COR-L47 (cell line): Measurements from ENCODE around the gene SLC25A24.
"Not testable (repeated sequence)": the region's sequence is repeated elsewhere in the genome, so short reads cannot be mapped to it uniquely, and the experiment has no call there.

Experiments used
- DNase-seq: peaks from one replicate; lab custom pipeline; 2025; lab: John Stamatoyannopoulos, UW

Gene SLC25A24

DNA sequence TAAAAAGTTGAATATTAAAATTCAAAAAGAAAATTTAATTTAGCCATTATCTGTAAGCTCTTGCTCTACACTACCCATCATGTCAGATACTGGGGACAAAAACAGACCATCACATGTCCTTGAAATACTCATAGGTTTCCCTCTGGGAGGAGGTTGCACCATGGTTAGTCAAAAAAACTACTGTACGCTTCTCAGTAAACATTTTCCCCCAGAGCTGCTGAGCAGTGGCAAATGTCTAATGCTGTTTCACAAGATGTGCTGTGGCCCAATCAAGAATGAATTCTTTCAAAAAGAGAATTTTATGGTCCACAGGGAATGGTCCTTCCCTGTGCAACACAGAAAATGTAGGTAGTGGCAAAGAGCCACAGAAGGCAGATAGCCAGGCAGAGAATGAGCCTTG lies 6.1 kb downstream of the SLC25A24 start:
- DNase-seq = no peak

DNA sequence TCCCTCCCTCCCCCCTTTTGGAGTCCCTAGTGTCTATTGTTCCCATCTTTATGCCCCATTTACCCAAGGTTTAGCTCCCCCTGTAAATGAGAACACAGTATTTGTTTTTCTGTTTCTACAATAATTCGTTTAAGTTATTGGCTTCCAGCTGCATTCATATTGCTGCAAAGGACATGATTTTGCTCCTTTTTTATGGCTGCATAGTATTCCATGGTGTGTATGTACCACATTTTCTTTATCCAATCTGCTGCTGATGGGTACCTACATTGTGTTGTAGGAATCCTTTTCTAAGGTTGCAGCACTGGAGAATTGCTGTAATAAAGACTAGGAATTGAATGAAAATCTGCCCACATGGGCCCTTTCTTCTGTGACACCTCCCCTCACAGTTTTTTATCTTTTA lies 6.8 kb downstream of the SLC25A24 start:
- no peak for DNase-seq

DNA sequence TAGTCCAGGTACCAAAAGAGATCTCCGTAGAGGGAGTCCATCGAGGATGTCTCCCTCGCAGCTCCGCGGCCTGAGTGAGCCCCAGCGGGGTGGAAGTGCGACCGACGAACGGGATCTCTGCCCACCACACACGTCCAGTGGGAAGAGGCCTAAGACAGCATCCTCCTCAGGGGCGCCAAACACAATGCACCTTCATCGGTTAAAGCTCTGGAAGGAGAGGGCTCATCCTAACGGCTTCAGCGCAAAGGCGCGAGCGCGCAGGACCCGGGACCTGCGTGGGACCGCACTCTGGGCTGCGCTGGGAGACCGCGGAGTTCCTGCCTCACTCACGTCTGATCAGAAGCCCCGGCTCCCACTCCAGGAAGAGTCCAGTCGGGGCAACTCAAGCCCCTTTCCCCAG lies 7.6 kb downstream of the SLC25A24 start:
- no peak for DNase-seq

DNA sequence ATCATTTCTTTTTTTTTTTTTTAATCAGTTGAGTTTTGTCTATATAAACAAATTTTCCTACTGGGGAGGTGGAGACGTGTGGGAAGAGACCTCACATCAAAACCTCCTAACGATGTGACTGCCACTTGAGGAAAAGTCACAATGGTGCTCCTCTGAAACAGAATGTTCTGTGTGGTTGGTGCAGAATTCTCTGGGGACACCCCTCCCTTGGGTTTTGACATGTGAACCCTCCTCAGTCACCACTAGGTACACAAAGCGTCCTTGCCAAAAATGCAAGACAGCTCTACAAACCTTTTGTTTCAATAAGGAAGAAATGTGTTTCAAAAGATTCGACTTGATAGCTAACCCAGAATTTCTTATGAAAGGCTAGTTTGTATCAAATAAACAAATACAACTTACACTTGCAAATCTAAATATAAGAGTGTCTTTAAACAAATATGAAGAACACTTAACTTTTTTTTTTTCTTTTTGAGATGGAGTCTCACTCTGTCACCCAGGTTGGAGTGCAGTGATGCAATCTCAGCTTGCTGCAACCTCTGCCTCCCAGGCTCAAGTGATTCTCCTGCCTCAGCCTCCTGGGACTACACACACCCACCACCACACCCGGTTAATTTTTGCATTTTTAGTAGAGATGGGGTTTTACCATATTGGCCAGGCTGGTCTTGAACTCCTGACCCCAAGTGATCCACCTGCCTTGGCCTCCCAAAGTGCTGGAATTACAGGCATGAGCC lies 9.3 kb downstream of the SLC25A24 start:
- DNase-seq = no peak

DNA sequence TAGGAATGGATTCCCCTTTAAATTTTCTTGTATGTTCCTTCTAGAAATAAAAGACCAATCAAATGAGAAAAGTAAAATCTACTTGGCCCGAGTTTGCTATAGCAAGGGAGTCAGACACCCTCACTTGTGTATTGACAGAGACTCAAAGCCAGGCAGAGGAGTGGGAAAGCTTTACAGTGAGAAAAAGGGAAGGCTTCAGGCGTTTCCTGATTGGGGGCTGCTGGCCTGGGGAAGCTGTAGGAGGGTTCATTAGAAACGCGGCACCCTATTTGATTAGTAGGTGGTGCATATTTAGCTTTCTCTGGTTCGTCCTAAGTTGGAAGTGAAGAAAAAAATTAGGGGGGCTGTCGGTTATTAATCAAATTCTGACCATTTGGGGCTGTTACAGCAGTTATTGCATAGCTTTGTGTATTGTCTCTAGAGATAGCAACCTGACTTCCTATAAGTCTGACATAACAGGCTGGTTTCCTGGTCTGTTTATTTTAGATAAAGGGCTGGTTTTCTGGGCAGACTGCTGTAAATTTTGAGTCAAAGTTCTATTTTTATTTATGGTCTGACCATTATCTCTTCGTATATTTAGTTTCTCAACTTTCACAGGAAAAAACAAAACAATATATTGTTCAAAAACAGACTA lies 10.0 kb downstream of the SLC25A24 start:
- DNase-seq = no peak

DNA sequence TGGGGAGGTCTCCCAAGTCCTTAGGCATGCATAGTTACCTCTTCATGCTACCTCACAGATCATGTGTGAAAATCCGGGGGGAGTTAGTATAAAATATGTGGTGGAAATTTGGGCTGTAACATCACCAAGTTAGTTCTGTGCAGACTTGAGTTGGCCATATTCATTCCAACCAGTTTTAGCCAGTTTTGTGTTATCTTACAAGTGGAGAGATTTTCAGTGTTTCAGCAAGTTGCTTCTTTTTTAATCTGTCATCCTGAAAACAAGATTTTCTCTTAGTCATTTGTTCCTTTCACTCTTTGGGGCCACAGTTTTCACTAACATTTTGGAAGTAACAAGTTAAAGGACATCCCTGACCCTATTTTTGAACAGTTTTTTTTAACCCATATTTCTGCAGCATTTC lies 11.3 kb downstream of the SLC25A24 start:
- no peak for DNase-seq

DNA sequence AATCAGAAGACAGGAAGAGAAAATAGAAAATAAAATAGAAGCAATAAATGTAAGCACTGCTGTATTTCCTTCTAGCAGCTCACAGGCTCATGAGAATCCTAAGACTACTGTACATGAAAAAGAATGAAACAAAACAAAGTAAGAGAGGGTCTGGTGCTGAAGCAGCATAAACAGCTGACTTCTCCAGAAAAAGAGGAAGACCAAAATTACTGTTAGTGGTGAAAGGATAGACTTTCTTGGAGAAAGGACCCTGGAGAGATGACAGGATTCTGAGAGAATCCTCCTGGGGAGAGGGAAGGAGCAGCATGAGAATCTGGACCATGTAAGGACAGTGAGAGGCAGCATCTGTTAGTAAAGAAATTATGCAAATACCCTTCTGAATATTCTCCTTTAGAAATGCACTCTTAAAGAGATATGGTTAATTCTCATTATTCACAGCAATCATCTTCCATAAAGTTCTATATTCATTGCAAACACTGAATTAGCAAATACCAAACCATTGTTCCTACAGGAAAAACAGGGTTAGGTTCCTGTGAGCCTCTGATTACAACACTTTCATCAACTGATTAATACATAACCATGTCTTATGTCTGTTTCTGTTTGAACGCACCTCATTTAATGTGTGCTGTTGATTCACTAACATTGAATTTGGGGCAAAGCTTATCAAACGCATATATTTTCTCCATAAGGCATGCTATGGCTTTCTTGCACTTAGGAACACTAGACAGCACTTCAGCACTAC lies 17.0 kb downstream of the SLC25A24 start:
- DNase-seq = no peak

DNA sequence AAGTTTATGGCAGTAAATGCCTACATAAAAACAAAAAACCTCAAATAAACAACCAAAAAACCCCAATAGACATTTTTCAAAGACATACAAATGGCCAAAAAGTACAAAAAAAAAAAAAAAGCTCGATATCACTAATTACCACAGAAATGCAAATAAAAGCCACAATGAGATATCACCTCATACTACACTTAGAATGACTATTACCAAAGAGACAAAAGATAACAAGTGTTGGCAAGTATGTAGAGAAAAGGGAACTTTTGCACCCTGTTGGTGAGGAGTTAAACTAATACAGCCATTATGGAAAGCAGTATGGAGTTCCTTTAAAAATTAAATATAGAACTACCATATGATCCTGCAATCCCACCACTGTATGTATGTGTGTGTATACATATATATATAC lies 21.1 kb downstream of the SLC25A24 start:
- DNase-seq = no peak

DNA sequence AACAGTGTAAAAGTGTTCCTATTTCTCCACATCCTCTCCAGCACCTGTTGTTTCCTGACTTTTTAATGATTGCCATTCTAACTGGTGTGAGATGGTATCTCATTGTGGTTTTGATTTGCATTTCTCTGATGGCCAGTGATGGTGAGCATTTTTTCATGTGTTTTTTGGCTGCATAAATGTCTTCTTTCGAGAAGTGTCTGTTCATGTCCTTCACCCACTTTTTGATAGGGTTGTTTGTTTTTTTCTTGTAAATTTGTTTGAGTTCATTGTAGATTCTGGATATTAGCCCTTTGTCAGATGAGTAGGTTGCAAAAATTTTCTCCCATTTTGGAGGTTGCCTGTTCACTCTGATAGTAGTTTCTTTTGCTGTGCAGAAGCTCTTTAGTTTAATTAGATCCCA lies 37.7 kb downstream of the SLC25A24 start:
- DNase-seq = not testable (repeated sequence)

DNA sequence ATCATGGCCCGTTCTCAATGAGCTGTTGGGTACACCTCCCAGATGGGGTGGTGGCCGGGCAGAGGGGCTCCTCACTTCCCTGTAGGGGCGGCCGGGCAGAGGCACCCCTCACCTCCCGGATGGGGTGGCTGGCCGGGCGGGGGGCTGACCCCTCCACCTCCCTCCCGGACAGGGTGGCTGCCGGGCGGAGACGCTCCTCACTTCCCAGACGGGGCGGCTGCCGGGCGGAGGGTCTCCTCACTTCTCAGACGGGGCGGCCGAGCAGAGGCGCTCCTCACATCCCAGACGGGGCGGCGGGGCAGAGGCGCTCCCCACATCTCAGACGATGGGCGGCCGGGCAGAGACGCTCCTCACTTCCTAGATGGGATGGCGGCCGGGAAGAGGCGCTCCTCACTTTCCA lies 40.2 kb downstream of the SLC25A24 start:
- DNase-seq = not testable (repeated sequence)

DNA sequence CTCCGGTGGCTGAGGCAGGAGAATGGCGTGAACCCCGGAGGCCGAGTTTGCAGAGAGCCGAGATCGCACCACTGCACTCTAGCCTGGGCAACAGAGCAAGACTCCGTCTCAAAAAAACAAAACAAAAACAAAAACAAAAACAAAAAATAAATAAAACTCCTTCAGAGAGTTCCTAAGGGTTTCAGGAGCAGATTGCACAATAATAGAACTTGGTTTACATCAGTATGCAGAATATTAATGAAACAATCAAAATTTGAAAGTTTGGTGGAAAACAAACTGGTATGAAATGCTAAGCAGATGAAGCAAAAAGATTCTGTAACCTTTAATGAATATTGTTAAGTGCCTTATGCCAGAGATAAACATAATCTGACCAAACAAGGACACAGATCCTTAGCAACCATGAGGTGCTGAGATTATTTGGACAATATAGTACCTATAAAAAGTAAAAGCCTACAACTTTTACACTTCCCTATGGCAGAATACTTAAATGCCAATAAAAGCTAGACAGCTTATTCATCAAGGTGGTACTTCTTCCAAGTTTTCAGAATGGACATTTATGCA lies 41.2 kb downstream of the SLC25A24 start:
- DNase-seq = no peak

DNA sequence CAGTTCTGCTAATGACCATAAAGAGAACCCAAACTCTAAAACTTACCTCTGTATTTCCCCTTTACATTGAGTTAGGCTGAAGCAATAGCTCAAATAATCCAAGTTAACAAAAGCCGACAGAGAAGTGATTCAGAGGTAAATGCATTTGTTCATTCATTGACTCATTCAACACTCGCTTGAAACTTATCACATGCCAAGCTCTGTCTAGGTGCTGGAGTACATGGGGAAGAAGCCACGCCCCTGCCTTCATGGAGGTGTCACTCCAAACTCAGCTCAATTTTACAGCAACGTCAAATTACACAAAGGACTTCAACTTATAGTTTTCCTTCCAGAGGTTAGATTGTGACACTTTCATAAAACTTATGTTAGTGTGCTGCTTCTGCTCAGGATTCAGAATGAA lies 45.8 kb downstream of the SLC25A24 start:
- DNase-seq = no peak

DNA sequence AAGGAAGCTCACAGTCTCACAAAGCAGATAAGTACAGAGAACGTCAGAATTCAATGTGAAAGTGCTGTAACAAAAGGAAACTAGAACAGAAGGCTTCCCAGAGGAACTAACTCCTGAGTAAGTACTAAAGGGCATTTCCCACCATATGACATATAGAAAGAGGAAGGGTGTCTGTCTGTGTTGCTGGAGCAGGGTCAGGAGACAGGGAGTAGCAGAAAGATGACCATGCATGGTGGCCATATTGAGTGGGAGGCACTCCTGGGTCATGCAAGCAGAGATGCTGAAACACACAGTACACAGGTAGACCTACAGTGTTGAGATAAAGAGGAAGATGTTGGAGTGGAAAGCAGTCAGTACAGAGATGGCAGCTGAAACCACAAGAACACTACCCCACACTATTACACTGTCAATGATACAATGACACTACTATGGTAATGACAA lies 47.3 kb downstream of the SLC25A24 start:
- DNase-seq = no peak

DNA sequence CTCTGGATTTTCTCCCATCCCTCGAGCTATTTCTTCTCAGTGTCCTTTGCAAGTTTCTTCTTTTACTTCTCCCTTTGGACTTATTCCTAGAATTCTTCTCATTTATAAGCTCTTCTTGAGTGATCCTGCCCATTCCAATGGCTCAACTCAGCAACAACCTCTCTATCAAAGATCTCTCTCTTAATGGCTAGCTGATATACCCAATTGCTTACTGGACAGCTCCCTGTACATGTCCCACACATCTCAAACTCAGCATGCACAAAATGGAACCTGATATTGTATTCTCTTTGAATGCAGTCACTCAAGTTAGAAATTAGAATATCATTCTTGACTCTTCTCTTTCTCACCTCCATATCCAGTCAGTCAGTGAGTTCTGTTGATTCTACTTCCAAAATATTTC lies 48.6 kb downstream of the SLC25A24 start:
- no peak for DNase-seq

DNA sequence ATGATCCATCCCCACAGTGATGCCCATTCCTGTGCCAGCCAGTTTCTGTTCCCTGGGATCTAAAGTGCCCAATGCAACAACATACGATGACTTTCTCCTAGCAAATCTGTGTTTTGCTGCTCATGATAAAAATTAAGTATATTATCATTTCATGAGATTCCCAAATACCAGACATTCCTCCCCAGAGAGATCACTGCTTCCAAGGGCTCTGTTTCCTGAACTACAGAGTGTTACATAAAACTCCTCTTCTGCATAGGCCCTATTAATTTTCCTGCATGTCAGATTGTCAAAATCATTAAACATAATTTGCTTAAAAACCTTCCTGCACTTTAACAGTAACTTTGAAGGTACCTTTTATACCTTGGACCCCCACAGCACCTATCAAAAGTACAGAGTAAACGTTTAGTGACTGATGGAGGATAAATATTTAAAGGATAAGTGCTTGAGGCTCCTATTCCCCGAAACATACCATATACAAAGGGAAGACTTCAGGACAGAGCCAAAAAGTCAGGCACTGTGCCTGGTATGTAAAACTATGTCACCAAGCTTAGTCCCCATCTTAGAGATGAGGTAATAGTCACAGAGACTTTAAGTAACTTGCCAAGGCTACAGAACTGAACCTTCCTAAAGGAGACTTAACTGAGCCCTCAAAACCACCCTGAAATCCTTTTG lies 50.2 kb downstream of the SLC25A24 start:
- no peak for DNase-seq

DNA sequence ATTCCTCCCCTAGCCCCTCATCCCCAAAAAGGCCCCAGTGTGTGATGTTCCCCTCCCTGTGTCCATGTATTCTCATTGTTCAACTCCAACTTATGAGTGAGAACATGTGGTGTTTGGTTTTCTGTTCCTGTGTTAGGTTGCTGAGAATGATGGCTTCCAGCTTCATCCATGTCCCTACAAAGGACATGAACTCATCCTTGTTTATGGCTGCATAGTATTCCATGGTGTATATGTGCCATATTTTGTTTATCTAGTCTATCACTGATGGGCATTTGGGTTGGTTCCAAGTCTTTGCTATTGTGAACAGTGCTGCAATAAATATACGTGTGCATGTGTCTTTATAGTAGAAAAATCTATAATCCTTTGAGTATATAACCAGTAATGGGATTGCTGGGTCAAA lies 55.6 kb downstream of the SLC25A24 start:
- not testable (repeated sequence) for DNase-seq

DNA sequence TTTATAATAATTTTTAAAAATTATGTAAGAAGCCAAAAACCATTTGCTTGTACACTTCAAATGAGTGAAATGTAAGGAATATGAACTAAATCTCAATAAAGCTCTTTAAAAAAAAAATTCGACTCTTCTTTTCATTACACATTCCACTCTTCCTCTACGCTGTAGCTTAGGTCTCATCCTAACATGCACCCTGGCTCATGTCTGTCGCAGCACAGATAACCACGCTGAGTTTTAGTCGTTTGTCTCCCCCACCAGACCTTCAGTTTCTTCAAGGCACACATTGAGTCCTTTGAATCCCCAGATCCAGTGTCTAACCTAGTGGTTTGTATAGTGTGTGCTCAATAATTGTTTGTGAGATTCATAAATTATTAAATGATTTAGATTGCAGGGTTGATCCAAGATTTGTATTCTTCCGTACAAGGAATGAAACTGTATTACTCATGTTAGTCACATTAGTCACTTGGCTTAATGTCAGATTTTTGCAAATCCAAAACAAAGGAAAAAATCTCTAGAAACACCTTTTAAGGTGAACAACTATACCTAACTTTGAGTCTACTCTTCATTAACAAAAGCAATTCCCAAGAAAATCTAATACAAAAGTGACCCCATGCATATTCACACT lies 57.3 kb downstream of the SLC25A24 start:
- no peak for DNase-seq

DNA sequence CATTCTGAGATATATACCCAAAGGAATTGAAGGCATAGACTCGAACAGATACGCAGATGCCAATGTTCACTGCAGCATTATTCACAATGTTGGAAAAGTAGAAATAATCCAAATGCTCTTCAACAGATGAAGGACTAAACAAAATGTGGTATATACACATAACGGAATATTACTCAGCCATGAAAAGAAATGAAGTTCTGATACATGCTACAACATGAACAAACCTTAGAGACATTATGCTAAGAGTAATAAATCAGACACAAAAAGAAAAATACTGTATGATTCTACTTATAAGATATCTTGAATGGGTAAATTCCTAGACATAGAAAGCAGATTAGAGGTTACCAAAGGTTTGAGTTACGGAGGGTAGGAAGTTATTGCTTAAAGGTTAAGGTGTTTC lies 57.9 kb downstream of the SLC25A24 start:
- DNase-seq = no peak

DNA sequence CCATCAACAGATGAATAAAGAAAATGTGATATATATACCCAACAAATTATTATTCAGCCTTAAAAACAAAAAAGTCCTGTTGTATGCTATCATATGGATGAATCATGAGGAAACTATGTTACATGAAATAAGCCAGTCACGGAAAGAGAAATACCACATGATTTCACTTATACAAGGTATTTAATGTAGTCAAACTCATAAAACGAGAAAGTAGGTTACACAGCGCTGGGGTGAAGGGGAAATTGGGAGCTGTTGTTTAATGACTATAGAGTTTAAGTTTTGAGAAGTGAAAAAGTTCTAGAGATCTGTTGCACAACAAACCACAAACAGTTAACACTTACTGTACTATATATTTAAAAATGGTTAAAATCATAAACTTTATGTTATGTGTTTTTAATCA lies 58.5 kb downstream of the SLC25A24 start:
- DNase-seq = no peak

DNA sequence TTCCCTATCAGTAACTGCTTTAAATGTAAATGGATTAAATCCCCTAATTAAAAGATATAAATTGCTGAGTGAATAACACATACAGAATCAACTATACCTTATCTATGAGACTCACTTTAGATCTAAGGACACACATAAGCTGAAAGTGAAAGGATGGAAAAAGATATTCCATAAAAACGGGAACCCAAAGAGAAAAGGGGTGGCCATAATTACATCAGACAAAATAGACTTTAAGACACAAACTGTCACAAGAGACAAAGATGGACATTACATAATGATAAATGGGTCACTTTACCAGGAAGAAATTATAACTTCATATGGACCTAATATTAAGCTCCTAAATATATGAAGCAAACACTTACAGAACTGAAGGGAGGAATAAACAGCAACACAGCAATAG lies 59.2 kb downstream of the SLC25A24 start:
- DNase-seq = no peak

DNA sequence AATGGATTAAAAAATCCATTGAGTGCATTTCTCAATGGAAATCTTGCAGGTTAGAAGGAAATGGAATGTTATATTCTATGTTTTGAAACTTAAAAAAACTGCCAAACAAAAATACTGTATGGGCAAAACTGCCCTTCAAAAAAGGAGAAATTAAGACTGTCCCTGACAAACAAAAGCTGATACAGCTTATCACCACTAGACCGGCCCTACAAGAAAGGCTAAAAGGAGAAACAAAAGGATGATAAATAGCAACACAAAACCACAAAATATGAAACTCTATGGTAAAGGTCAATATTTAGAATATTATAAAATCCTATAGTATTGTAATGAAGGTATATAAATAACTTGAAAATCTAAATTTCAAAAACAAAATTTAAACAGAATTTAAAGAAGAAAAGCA lies 60.0 kb downstream of the SLC25A24 start:
- no peak for DNase-seq

DNA sequence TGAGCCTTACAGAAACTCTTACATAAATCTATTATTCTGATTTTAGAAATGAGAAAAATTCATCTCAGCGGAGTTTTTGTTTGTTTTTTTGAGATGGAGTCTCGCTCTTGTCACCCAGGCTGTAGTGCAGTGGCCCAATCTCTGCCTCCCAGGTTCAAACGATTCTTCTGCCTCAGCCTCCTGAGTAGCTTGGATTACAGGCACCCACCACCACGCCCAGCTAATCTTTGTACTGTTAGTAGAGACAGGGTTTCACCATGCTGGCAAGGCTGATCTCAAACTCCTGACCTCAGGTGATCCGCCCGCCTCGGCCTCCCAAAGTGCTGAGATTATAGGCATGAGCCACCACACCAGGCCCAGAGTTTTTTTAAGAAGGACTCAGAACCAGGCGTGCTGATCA lies 60.6 kb downstream of the SLC25A24 start:
- not testable (repeated sequence) for DNase-seq
